ENCODE results near the gene CYFIP2.

CYFIP2 gene

DNA sequence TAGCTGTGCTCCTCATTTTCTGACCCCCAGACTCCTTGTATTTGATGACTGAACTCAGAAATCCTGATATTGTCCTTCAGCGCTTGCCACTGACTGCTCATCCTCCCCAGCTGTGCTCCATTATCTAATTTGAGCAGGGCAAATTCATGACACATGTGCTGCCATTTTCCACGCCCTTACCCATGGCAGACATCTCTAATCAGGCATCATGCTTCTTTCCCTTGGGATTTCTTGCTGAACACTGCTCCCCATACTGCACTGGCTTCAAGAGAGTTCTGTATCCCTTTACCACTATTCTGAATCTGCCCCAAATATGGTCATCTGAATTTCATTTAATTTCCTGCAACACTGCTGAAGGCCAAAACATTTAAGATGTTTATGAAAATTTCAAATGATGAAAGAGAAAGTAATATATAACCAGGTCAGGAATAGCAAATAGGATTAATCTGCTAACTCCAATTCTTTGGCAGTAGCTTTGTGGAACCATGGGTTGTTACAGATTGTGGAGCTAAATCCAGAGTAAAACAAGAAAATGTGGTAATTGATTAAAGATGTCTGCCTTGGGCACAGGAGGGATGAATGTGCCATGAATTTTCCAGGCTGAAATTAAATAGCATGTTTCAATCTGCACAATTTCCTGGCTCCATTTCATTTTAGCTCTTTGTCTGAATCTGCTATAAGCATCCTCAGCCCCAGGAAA lies 93.6 kb downstream of the CYFIP2 start:
- DNase-seq (ENCODE audit: low read depth): no peak

DNA sequence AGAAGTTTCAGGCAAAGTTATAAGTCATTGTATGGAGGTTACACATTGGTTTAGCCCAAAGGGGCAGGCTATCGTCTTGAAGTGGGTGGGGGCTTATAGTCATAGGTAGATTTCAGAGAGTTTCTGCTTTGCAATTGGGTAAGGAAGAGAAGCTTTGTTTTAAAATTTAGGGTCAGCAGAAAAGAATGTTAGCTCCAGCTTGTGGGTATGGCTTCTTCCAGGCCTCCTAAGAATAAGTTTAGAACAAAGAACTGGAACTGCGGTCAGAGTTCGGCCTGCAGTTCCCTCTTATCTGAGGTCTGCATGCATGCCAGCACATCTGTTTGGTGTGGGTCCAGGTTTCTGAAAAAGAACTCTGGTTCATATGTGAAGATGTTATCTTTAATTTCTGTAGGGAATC lies 96.1 kb downstream of the CYFIP2 start:
- no peak for DNase-seq (ENCODE audit: low read depth)

DNA sequence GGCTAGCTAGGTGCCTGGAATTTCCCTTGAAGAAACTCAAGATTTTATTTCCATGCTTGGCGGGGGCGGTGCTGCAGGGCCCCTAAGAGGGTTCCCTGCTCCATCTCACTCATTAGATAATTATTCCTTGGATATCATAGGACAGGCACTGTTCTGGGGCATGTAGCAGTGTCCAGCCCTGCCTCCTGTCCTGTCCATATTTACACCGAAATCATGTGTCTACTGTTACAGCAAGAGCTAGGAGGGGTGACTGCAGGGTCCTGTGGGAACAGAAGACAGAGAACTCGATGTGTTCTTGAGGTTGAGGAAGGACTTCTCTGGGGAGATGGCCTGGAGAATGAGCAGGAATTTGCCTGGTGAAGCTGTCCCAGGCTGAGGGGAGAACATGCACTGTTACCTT lies 96.6 kb downstream of the CYFIP2 start:
- no peak for DNase-seq (ENCODE audit: low read depth)

DNA sequence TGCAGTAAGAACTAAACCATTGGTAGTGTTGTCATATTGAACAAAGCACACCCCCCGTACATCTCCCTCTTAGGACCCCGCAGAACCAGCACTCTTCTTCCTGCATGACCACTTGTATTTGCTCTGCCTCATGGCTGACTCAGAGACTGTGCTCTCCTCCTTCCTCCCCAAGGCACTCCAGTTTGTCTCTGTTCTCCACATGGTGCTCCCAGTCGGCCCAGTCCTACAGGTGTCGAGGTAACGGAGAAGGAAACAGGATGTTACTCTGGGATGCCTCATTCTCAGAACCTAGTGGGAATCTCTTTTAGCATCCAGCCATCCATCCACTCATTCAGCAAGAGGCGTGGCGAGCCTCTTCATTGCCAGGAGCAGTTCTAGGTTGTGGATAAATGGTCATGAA lies 97.1 kb downstream of the CYFIP2 start:
- DNase-seq (ENCODE audit: low read depth): no peak

DNA sequence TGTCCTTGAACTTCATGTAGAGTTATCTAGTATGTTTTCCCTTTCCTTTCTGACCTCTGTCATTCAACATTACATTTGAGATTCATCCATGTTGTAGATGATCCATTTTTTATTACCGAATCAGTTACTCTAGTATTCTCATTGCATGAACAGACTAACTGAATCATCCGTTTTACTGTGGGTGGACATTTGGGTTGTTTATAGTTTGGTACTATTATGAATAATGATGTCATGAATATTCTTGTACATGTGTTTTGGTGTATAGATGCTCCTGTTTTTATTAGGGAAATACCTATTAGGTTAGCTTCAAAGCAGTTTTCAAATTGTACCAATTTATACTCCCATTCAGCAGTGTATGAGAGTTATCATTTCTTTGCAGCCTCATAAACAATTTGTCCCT lies 99.8 kb downstream of the CYFIP2 start:
- DNase-seq (ENCODE audit: low read depth): no peak

GRCh38 chr5:157366741-157367674 lies 101.1 kb downstream of the CYFIP2 start:
- no peak for DNase-seq (ENCODE audit: low read depth)

DNA sequence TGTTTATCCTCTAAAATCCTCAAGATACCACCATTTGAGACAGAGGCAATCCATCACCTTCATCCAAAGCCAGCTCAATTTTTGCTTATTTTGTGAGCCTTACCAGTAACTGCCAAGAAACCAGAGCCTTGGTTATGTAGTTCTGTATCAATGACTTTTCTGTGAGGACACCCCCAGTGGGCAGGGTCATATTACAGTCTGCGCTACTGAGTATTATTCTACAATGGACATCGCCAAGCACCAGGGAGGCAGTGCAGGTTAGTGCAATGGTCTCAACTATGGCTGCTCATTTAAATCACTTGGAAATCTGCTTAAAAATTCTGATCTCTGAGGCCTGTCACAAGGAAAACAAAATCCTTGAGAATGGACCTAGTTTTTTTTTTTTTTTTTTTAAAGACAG lies 103.6 kb downstream of the CYFIP2 start:
- no peak for DNase-seq (ENCODE audit: low read depth)

DNA sequence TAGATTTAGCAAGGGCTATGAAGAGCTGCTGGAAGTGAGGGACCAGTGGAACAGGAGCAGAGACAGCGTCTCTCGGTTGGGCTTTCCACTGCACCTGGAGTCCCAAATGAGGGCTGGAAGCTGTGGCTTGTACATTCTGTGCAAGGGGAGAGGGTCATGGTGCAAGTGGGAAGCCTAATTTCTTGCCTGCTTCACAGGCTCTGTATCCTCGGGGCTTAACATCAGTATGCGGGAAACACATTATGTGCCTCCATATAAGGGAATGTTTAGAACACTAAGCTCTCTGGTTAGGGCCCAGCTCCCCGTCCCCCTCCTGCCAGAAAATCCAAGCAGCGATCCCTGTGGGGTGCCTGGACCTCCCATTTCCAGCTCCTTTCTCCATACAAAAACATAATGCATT lies 105.0 kb downstream of the CYFIP2 start:
- no peak for DNase-seq (ENCODE audit: low read depth)

DNA sequence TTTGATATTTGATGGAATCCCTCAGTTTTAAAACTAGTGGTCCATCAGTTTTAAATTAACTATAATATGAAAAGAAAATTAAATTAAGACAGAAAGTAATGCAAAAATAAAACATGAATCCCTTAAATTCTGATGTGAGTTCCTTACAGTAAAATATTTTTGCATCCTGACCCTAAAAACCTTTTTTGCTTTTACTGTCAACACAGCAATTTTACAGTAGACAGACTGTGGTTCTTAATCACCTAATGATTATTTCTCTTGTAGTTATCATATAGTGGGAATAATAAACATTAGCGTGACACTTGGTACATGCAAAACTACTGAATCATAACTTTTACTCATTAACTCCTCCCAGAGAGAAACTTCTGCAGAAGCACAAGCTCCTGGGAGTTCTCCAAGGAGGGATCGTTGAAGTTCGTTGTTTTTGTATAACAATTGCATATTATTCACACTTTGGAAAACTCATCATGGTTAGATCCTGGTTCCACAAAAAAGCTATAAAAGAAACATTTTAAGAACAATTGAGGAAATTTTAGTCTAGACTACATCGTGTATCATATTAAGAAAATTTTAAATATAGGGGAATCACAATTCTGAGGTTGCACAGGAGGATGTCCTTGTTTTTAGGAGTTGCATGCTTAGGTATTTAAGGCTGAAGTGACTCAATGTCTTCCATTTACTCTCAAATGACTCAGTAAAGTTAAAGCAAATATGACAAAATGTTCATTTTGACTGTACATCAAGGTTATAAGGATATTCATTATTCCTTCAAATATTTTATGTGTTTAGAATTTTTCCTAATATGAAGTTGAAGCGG lies 105.9 kb downstream of the CYFIP2 start:
- DNase-seq (ENCODE audit: low read depth): no peak

DNA sequence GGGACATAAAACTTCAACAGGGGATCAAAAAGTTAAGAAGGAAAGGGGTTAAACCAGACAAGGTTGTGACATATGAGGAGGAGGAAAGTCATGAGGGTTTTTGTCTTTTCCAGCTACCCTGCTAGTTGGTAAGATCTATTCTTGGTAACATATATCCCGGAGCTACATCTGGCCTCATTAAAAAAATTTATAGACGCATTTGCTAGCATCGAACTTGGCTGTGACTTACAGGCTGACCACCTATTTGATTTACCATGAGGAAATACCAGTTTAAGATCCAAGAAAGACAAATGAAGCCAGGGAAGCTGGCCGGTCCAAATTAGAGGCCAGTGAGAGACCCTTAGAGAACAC lies 106.5 kb downstream of the CYFIP2 start:
- no peak for DNase-seq (ENCODE audit: low read depth)

GRCh38 chr5:157378509-157378908 lies 112.6 kb downstream of the CYFIP2 start:
- no peak for DNase-seq (ENCODE audit: low read depth)

GRCh38 chr5:157379983-157380382 lies 114.1 kb downstream of the CYFIP2 start:
- DNase-seq (ENCODE audit: low read depth): no peak

DNA sequence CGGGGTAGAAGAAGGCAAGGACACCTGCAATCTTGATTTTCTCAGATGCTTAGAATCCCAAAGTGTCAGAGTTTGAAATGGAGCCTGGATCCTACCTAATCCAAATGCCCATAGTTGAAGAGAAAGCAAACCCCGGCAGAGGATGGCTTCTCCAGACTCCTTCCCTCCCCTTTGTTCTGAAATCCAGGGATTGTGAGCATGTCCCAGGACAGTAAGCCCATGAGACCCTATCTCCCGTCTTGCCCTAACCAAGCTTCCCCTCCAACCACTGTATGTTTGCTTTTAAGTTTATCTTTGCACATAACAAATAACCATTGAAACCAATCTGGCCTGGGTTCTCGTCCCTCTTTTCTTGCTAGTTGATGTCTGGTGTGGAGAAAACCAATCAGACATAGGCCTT lies 115.8 kb downstream of the CYFIP2 start:
- no peak for DNase-seq (ENCODE audit: low read depth)

DNA sequence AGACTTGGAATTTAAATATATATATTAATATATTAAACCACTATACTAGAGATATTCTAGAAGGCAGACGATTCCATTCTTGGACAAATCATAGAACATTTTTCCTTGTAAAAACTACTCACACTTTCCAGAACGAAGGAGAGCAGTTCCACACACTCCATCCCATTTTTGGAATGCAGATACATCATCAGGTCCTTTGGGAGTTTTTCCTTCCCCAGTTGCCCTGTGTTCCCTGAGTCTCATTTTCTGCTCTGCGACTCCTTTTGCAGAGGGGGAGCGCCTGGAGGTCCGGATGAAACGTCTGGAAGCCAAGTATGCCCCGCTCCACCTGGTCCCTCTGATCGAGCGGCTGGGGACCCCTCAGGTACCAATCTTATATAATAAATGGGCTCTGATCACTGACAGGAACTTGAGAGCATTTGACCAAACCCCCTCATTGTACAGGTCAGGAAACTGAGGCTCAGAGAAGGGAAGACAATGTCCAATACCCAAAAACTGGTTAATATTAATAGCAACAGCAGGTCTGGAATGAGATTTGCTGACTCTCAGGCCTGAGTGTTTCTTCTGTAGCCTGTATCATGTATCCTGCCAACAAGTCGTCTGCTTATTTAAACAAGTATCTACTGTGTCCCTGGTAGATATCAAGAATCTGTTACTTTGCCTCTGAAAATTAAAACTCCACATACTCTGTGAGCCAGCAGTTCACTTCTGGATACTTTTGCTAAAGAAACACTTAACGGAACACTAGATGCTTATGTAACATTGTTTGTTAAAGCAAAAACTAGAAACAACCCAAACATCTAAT lies 117.3 kb downstream of the CYFIP2 start:
- no peak for DNase-seq (ENCODE audit: low read depth)

DNA sequence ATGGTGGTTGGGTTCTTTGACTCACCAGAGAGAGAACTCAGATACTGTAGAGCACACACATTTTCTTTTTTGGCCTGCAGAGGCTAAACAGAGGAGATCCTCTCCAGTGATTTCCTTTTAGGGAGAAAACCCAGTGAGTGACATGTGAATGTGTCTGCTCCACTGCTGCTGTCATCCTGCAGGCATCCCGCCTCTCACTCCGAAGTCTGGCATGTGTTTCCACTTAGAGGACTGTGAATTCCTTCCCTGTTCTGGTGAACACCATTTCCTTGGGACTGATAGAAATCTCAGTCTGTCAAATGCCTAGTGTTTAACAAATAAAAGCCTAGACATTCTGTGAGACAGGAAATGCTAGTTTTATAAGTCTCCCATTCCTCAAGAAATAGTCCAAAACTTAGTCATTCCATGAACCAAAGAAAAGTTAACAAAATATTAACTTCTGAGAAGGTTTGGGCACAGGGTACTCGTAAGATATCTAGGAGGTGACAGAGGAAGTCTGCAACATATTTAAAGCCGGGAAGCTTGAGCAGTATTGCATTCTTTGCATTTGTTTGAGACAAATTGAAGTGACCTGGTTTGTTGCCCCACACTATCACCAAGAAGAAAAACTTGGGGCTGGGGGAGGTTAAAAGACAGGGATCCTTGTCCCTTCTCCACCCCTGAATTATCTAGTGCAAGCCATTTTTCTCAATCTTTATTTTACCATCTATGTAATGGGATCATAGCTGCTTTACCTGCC lies 119.2 kb downstream of the CYFIP2 start:
- DNase-seq (ENCODE audit: low read depth): no peak

DNA sequence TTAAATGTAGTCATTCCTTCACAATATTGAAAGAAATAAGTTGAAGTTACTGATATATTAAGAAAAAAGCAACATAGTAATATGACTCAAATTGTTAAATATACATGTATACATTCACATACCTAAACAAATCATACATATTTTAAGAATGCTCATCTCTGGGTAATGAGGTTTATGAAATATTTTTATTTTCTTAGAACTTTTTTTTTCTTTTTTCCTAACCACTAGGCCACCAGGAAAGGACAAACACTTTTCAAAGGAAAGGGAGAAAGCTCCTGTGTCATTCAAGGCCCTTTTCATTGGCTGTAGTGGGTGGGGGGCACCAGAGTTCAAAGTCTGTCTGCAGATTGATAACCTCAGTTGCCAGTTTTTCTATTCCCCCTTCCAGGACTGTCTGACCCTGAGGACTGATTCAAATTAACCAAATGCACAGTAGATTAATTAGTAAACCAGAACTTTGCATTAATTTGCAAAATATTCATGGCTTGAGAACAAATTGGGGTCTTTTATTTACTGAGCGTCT lies 121.2 kb downstream of the CYFIP2 start:
- no peak for DNase-seq (ENCODE audit: low read depth)

GRCh38 chr5:157387683-157388093 lies 121.8 kb downstream of the CYFIP2 start:
- DNase-seq (ENCODE audit: low read depth): no peak

GRCh38 chr5:157388111-157388710 lies 122.3 kb downstream of the CYFIP2 start:
- no peak for DNase-seq (ENCODE audit: low read depth)

DNA sequence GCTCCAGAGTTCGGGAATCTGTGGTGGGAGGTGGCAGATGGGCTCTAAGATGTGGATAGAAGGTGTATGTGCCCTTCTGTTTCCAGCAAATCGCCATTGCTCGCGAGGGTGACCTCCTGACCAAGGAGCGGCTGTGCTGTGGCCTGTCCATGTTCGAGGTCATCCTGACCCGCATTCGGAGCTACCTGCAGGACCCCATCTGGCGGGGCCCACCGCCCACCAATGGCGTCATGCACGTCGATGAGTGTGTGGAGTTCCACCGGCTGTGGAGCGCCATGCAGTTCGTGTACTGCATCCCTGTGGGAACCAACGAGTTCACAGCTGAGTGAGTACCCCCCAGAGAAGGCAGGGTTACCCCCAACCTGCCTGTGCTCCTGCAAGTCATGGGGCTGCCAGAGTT lies 123.2 kb downstream of the CYFIP2 start:
- no peak for DNase-seq (ENCODE audit: low read depth)

DNA sequence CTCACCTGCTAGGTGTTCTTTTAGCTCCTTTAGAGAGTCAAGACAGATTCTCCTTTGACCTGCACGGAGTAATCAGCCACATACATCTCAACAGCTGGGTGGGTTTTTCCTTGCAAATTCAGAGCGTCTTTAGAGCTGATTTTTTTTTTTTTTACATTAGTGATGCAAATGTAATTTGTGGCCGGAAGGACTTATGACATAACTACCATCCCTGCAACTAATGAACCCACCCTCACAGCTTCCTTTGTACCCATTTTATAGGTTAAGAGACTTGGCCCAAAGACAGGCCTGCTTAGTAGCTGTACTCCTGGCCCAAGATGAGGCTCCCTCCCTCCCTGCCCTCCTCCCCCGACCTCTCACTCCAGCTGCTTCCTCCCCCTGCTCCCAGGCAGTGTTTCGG lies 124.2 kb downstream of the CYFIP2 start:
- DNase-seq (ENCODE audit: low read depth): no peak
